Measurements from ENCODE around the gene MED28. TPM values are rescaled to one million over a fixed set of nuclear protein-coding genes. Genes with fewer than 3 reads are reported as not detected.

The MED28 gene
- polyA plus RNA-seq, 1 donor (not counting 4 experiments of a cell fraction or from before 2014, with no cell fraction given) = 22.5 TPM

DNA sequence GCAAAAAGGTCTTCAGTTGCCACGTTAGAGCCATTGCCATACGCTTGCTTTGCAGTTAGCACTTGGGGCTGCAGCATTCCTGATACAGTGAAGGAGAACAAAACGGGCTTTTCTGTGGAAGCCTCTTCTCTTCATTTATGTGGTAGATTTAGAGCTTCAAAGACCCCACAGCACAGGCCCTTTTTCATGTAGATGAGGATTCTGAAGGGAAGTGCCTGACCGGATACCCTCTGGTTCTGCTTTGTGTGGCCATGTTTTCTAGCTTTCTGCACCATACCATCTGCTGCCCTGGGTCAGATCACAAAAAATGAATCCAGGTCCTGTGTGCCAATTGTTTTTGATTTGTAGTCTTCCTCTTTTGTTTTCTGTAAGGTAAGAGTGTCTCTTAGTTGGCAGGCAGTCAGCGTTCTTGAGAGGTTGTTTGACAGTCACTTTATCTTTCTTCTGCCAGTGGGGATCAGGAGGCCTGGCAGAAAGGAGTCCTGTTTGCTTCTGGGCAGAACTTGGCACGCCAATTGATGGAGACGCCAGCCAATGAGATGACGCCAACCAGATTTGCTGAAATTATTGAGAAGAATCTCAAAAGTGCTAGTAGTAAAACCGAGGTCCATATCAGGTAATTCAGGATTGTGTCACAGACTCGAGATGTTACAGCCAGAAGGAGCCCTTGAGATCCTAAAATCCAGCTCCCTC is 29.8 kb upstream of the MED28 start:
- Histone ChIP-seq H3K4me1 (ENCODE audit: control insufficient read depth, extremely low read depth, insufficient read depth, low read length) (no peaks in the 10 kb centered on the region), H3K27me3 (ENCODE audit: control insufficient read depth, extremely low read depth, insufficient read depth, low read length) (no peaks in the 10 kb centered on the region), H2AFZ (ENCODE audit: control insufficient read depth, low read length) (no peak overlapping the region), H3K4me3 (ENCODE audit: control insufficient read depth in 2 of 3, extremely low read depth in 1 of 3, insufficient read depth in 2 of 3, low read depth in 1 of 3, low read length in 3 of 3) (no peak overlapping the region), H3K9me3 (ENCODE audit: control insufficient read depth, low read depth, low read length) (no peaks in the 10 kb centered on the region), H3K4me2 (ENCODE audit: control insufficient read depth, extremely low read depth, insufficient read depth, low read depth, low read length) (no peak overlapping the region), H3K79me2 (ENCODE audit: control insufficient read depth, insufficient read depth, low read length) (no peaks in the 10 kb centered on the region), H4K20me1 (ENCODE audit: control insufficient read depth, extremely low read depth, insufficient read depth, low read length) (no peaks in the 10 kb centered on the region), H3K36me3 (ENCODE audit: control insufficient read depth in 2 of 2, extremely low read depth in 1 of 2, insufficient read depth in 2 of 2, low read length in 2 of 2) (peaks cover 26 to 30% of the 10 kb centered on the region in 2 experiments), H3K9me1 (ENCODE audit: control insufficient read depth, extremely low read depth, insufficient read depth, low read length) (no peaks in the 10 kb centered on the region), H3K27ac (ENCODE audit: control insufficient read depth, insufficient read depth, low read length) (no peak overlapping the region), H3K9ac (ENCODE audit: control insufficient read depth, extremely low read depth, insufficient read depth, low read length) (no peak overlapping the region)
- DNase-seq (ENCODE audit: low read depth, low spot score) (no peak), FAIRE-seq (no peak)
- TF ChIP-seq EZH2 (IDR thresholded peaks at IDR 0.05; ENCODE audit: low read length) = no peak
- TF ChIP-seq, protein P1, sequence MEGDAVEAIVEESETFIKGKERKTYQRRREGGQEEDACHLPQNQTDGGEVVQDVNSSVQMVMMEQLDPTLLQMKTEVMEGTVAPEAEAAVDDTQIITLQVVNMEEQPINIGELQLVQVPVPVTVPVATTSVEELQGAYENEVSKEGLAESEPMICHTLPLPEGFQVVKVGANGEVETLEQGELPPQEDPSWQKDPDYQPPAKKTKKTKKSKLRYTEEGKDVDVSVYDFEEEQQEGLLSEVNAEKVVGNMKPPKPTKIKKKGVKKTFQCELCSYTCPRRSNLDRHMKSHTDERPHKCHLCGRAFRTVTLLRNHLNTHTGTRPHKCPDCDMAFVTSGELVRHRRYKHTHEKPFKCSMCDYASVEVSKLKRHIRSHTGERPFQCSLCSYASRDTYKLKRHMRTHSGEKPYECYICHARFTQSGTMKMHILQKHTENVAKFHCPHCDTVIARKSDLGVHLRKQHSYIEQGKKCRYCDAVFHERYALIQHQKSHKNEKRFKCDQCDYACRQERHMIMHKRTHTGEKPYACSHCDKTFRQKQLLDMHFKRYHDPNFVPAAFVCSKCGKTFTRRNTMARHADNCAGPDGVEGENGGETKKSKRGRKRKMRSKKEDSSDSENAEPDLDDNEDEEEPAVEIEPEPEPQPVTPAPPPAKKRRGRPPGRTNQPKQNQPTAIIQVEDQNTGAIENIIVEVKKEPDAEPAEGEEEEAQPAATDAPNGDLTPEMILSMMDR (optimal IDR thresholded peaks at IDR 0.05 in 1 of 3, IDR thresholded peaks at IDR 0.05 in 1 of 3, conservative IDR thresholded peaks at IDR 0.05 in 1 of 3; ENCODE audit: extremely low read depth in 1 of 3, insufficient read depth in 2 of 3, low read length in 3 of 3) = no peak
- dilution Hi-C loops (cut with MboI; ENCODE audit: extremely low pct_ligation_motif_present, low sequenced_read_pairs) = no loop called here

DNA sequence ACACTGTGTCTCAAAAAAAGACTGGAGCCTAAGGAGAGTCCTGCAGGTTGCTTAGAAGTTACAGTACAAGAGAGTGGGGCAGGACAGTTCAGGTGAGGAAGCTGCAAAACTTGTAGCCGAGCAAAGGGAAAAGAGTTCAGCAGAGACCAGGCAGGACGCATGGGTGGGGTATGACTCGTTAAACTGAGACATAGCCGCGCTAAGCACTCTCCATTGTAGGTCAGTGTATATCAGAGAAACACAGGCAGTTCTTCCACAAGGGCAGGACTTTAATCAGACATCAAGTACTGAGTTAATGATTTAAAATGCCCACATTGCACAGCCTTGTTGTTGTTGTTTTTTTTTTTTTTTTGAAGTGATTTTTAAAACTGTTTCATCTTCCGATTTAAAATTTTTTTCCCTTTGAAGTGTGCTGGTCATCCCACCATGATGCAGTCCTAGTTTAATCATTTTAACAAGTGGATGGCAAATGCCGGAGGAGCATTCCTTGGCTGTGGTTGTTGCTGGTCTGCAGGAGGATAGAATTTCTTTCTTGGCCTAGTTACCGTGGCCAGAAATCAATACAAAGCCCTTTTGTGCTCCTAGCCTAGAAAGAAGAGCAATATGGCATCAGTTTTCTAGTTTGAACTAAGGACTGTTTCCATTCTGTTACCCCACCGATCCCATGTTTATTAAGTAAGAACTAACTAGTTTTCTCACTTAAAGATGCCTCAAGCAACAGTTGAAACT is 27.2 kb upstream of the MED28 start:
- DNase-seq (ENCODE audit: low read depth, low spot score) (no peak), FAIRE-seq (no peak)
- Histone ChIP-seq H3K4me1 (ENCODE audit: control insufficient read depth, extremely low read depth, insufficient read depth, low read length) (no peaks in the 10 kb centered on the region), H3K27ac (ENCODE audit: control insufficient read depth, insufficient read depth, low read length) (no peak overlapping the region), H4K20me1 (ENCODE audit: control insufficient read depth, extremely low read depth, insufficient read depth, low read length) (no peaks in the 10 kb centered on the region), H3K27me3 (ENCODE audit: control insufficient read depth, extremely low read depth, insufficient read depth, low read length) (no peaks in the 10 kb centered on the region), H3K9ac (ENCODE audit: control insufficient read depth, extremely low read depth, insufficient read depth, low read length) (no peak overlapping the region), H3K9me1 (ENCODE audit: control insufficient read depth, extremely low read depth, insufficient read depth, low read length) (no peaks in the 10 kb centered on the region), H3K9me3 (ENCODE audit: control insufficient read depth, low read depth, low read length) (no peaks in the 10 kb centered on the region), H3K4me2 (ENCODE audit: control insufficient read depth, extremely low read depth, insufficient read depth, low read depth, low read length) (no peak overlapping the region), H3K79me2 (ENCODE audit: control insufficient read depth, insufficient read depth, low read length) (no peaks in the 10 kb centered on the region), H3K36me3 (ENCODE audit: control insufficient read depth in 2 of 2, extremely low read depth in 1 of 2, insufficient read depth in 2 of 2, low read length in 2 of 2) (peaks cover 19 to 27% of the 10 kb centered on the region in 2 experiments), H3K4me3 (ENCODE audit: control insufficient read depth in 2 of 3, extremely low read depth in 1 of 3, insufficient read depth in 2 of 3, low read depth in 1 of 3, low read length in 3 of 3) (no peak overlapping the region), H2AFZ (ENCODE audit: control insufficient read depth, low read length) (no peak overlapping the region)
- dilution Hi-C loops (cut with MboI; ENCODE audit: extremely low pct_ligation_motif_present, low sequenced_read_pairs) = no loop called here
- TF ChIP-seq, protein P1 (optimal IDR thresholded peaks at IDR 0.05 in 1 of 3, IDR thresholded peaks at IDR 0.05 in 1 of 3, conservative IDR thresholded peaks at IDR 0.05 in 1 of 3; ENCODE audit: extremely low read depth in 1 of 3, insufficient read depth in 2 of 3, low read length in 3 of 3) = no peak
- TF ChIP-seq EZH2 (IDR thresholded peaks at IDR 0.05; ENCODE audit: low read length) = no peak

Measured in keratinocyte (primary cell).